H54 (cell line): ENCODE results near the gene CLPTM1.
"Not testable (repeated sequence)": the region's sequence is repeated elsewhere in the genome, so short reads cannot be mapped to it uniquely, and the experiment has no call there.

Source experiments
- DNase-seq: peaks from one replicate; pipeline ENCODE4 v3.0.0; 2011; ENCODE audit warnings: low spot score, mixed read lengths; ENCODE audit not compliant: insufficient read length
- FAIRE-seq: peaks from 3 replicates; lab custom pipeline; 2011; peaks lifted over from hg19 to GRCh38; lab: Jason Lieb, UNC
- POLR2A ChIP-seq: IDR thresholded peaks from 2 replicates; pipeline ENCODE4 v1.6.1; 2011; ENCODE audit warnings: low read depth, mild to moderate bottlenecking, low read length

CLPTM1 gene

GRCh38 chr19:44925114-44925891 is 29.9 kb upstream of the CLPTM1 start:
- no peak for FAIRE-seq
- DNase-seq: no peak

GRCh38 chr19:44926245-44927077 is 28.7 kb upstream of the CLPTM1 start:
- DNase-seq, FAIRE-seq: not testable (repeated sequence)

More at GRCh38 chr19:44925114-44925891, 29.9 kb upstream of the CLPTM1 start:
- TF ChIP-seq POLR2A: no peak

- FAIRE-seq: no peak
- no peak for TF ChIP-seq POLR2A
- no peak for DNase-seq
Measured at GRCh38 chr19:44927746-44928145, 27.4 kb upstream of the CLPTM1 start.

GRCh38 chr19:44930088-44930487 is 25.1 kb upstream of the CLPTM1 start:
- FAIRE-seq (no peak), DNase-seq (no peak)
- no peak for TF ChIP-seq POLR2A

- DNase-seq (no peak), FAIRE-seq (no peak)
- TF ChIP-seq POLR2A: no peak
Measured at GRCh38 chr19:44931541-44931940, 23.6 kb upstream of the CLPTM1 start.

- FAIRE-seq (no peak), DNase-seq (no peak)
- no peak for TF ChIP-seq POLR2A
Measured at GRCh38 chr19:44939668-44940067, 15.5 kb upstream of the CLPTM1 start.

- FAIRE-seq: no peak
- TF ChIP-seq POLR2A: no peak
Measured at GRCh38 chr19:44942067-44942571, 13.1 kb upstream of the CLPTM1 start, which contains the start of gene APOC4. TSS of gene APOC4 (plus strand) at chr19:44942237. CDS start at chr19:44942278, 41 bp downstream.

GRCh38 chr19:44943801-44944249 is 11.4 kb upstream of the CLPTM1 start:
- TF ChIP-seq POLR2A: no peak
- no peak for DNase-seq
- FAIRE-seq: no peak

More at GRCh38 chr19:44942067-44942571, 13.1 kb upstream of the CLPTM1 start, which contains the start of gene APOC4:
- no peak for DNase-seq

- TF ChIP-seq POLR2A: no peak
- FAIRE-seq (no peak), DNase-seq (no peak)
Measured at GRCh38 chr19:44947041-44947581, 8.1 kb upstream of the CLPTM1 start.

- FAIRE-seq: no peak
- DNase-seq: no peak
- no peak for TF ChIP-seq POLR2A
Measured at GRCh38 chr19:44948237-44948636, 6.9 kb upstream of the CLPTM1 start.

GRCh38 chr19:44948763-44949374 is 6.3 kb upstream of the CLPTM1 start:
- no peak for DNase-seq
- FAIRE-seq: no peak
- TF ChIP-seq POLR2A: no peak

- DNase-seq (no peak), FAIRE-seq (no peak)
- no peak for TF ChIP-seq POLR2A
Measured at GRCh38 chr19:44949550-44949949, 5.6 kb upstream of the CLPTM1 start.
